ENCODE results near the gene FTH1.
A peak's percentile ranks its signal among the peaks of the same experiment; 100 is the strongest.
"Not testable (repeated sequence)": the region's sequence is repeated elsewhere in the genome, so short reads cannot be mapped to it uniquely, and the experiment has no call there.

The FTH1 gene

GRCh38 chr11:61967116-61967923 lies at the start of gene FTH1:
Gene FTH1, minus strand, starts transcription at chr11:61967634. Its CDS starts 209 bp downstream, at chr11:61967425.
- DNase-seq = peak; percentile 94 to 95

GRCh38 chr11:62015615-62016014 lies 48.2 kb upstream of the FTH1 start:
- DNase-seq = no peak

- no peak for DNase-seq
Measured at GRCh38 chr11:62013537-62014476, 46.4 kb upstream of the FTH1 start.

DNA sequence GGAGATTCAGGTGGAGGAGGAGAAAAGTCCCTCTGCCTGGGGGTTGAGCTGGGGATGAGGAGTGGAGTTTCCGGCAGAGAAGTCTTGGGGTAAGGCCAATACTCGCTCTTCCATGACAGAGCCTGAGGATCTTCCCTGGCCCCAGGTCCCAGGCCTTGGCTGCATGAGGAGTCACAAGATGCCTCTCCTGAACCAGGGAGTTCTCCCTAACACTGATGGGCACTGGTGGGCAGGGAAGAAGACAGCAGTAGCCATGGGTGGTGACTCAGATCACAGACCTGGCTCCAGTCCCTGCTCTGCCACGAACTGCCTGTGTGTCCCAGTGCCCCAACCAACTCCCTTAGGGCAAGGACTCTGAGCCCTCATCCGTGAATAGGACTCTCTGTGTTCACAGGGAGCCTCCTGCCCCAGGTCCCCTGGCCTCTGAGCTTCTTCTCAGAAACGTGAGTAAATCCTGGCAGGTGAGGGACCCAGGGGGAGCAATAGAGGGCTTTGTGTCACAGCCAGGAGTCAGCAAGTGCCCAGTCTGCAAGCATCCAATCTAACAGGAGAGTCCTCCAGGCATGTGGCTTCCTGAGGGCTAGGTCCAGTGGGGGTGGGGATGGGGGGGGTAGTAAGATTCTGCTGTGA lies 45.5 kb upstream of the FTH1 start:
- no peak for DNase-seq

GRCh38 chr11:62012451-62012831 lies 45.0 kb upstream of the FTH1 start:
- no peak for DNase-seq

DNA sequence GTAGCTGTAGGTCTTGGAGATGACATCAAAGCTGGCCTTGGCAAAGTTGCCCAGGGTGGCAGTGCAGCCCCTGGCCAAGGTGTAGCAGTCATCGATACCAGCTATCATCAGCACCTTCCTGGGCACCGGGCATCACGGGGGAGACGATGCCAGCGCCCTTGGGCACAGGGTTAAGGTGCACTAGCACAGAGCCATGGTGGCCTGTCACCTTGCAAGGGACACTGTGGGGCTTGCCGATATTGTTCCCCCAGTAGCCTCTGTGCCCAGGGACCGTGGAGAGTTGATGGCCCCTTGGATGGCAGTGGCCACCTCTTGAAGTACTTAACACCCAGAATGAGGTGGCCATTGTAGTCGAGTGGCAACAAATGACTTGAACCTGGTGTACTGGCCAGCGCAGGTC lies 44.4 kb upstream of the FTH1 start:
- DNase-seq = no peak

GRCh38 chr11:62010935-62011528 lies 43.6 kb upstream of the FTH1 start:
- no peak for DNase-seq

GRCh38 chr11:62008193-62008592 lies 40.8 kb upstream of the FTH1 start:
- DNase-seq = no peak

GRCh38 chr11:62004473-62004872 lies 37.0 kb upstream of the FTH1 start:
- peak in 1 of 2 donors; percentile 65 for DNase-seq

DNA sequence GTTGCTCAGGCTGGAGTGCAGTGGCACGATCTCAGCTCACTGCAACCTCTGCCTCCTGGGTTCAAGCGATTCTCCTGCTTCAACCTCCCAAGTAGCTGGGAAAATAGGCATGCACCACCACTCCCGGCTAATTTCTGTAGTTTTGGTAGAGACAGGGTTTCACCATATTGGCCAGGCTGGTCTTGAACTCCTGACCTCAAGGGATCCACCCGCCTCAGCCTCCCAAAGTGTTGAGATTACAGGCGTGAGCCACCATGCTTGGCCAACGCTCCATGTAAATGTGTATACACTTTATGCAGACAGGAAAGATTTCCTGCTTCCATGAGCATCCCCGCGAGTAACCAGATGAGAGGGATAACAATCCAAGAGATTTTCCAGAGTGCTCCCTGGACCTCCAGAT lies 34.8 kb upstream of the FTH1 start:
- not testable (repeated sequence) for DNase-seq

DNA sequence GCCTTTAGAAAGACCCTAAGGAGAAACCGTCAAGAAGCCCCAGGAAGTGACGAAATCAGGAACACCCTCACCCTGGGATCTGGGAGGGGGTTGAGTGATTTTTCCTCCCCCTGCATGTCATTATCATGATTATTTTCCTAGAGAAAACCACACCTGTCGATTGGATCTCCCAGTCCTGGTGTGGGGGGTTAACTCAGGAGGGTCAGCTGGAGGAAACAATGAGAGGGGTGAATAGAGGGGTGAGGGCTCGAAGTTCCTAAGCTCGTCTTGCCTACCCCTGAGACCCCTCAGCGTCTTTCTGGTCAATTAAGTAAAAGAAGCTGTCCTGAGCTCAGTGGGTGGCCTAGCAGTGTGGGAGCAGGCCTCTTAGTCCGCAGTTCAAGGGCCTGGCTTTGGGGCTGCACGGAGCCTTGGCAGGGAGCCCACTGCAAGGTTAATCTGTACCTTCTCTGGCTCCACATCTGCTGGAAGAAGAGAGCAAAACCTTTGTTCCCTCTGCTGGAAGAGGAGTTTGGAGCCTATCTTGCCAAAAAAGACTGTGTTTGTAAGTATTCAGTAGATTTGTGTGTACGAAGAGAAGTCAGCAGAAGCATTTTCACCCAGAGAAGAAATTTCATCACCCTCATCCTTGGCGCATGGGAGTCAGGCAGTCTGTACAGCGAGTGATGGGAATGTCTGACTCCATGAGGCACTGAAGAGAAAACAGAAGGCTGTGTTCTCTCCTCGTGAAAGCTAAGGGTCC lies 34.2 kb upstream of the FTH1 start:
- DNase-seq = no peak

GRCh38 chr11:62000539-62001446 lies 33.4 kb upstream of the FTH1 start:
- DNase-seq = no peak

- DNase-seq = no peak
Measured at GRCh38 chr11:61999141-61999975, 31.9 kb upstream of the FTH1 start.

- DNase-seq = no peak
Measured at GRCh38 chr11:61996933-61997332, 29.5 kb upstream of the FTH1 start.

- no peak for DNase-seq
Measured at GRCh38 chr11:61994981-61995380, 27.5 kb upstream of the FTH1 start.

DNA sequence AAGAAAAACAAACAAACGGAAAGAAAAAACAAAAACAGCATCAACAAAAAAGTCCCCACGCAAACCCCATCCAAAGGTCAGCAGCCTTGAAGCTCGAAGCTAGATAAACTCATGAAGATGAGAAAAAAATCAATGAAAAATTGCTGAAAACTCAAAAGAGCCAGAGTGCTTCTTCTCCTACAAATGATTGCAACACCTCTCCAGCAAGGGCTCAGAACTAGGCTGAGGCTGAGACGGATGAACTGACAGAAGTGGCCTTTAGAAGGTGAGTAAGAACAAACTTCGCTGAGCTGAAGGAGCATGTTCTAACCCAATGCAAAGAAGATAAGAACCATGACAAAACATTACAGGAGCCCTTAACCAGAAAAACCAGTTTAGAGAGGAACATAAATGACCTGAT lies 18.4 kb upstream of the FTH1 start:
- DNase-seq = no peak

DNA sequence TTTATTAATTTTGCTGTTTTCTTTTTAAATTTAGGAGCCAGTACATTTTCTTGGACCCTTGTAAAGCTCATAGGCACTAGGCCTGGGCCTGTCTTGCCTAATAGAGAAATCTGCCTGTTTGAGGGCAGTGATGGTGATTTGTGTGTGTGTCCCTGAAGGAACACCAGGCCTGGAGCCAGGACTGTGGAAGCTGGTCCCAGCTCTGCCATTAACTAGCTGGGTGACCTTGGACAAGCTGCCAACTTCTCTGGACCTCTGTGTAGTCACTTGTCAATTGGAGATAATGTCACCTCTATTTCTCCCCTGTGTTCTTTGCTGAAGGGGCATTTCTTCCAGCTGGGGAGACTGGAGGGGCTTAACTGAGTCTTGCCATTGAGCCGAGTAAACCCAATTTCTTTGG lies 16.0 kb upstream of the FTH1 start:
- DNase-seq = no peak

DNA sequence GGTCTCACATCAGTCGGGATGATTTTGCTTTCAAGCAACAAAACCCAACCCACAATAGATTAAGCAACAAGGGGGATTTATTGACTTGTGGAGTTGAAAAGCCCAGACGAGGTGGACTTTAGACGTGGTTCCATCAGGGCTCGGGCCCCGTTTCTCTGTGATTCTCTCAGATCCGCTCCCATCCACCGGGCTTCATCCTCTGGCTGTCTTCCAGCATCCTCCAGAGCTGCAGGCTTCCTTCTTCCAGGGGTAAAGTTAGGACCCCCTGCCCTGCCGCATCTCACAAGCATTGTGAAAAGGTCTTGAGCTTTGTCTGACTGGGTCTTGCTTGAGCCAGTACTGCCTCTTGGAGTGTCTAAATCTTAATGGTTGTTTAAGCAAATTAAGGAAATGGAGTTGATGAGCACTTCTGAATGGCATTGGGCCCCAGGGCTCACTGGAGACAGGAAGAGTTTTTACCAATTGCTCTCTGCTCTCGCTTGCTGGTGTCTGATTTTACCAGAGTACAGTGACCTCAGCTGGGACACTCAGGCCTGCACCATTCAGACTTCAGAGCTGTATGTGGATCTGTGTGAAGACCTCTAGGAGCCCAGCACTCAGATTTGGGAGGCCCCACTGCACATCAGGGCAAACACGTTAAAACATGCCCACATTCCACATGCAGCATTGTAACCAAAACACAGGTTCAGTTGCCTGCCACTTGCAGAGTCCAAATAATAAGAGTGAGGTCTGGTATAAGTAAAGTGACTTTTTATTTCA lies 13.5 kb upstream of the FTH1 start:
- DNase-seq = no peak
